Measurements from ENCODE around the gene KCND3. TPM values are rescaled to one million over a fixed set of nuclear protein-coding genes. Genes with fewer than 3 reads are reported as not detected.
A peak's percentile ranks its signal among the peaks of the same experiment; 100 is the strongest.

Gene KCND3
- total and polyA plus RNA-seq, 2 experiments from 2014 or later, result 0.10 to 0.18 TPM

- TF ChIP-seq CTCF (conservative IDR thresholded peaks at IDR 0.05; ENCODE audit: low read depth in 2 of 2) (no peak), NANOG (IDR thresholded peaks at IDR 0.05; ENCODE audit: borderline replicate concordance) (no peak), CREB1 (CRISPR knock-in tag; IDR thresholded peaks at IDR 0.05; ENCODE audit: low read depth) (no peak), EZH2phosphoT487 (IDR thresholded peaks at IDR 0.05; ENCODE audit: unreplicated experiment) (no peak)
Measured at GRCh38 chr1:111952125-111952657, 37.3 kb downstream of the KCND3 start (continued).

- H2AFZ ChIP-seq, result peak overlapping the region; percentile 80
Measured at GRCh38 chr1:111948209-111949171, 41.0 kb downstream of the KCND3 start.

More at GRCh38 chr1:111948209-111949171, 41.0 kb downstream of the KCND3 start:
- H3K4me1 ChIP-seq (ENCODE audit: insufficient read depth), result no peaks in the 10 kb centered on the region; the same call in 1 of the 2 replicates
- H4K20me1 ChIP-seq (replicated peaks; ENCODE audit: insufficient read depth), result no peaks in the 10 kb centered on the region
- TF ChIP-seq ZNF331 (CRISPR knock-in tag; IDR thresholded peaks at IDR 0.05; ENCODE audit: low read depth), result no peak
- no peak for TF ChIP-seq EZH2 (IDR thresholded peaks at IDR 0.05; ENCODE audit: low read depth, unreplicated experiment)
- TF ChIP-seq STAT1 (IDR thresholded peaks at IDR 0.05; ENCODE audit: unreplicated experiment), result no peak
- no peak for TF ChIP-seq JUNB (IDR thresholded peaks at IDR 0.05; ENCODE audit: unreplicated experiment)
- TF ChIP-seq NANOG (IDR thresholded peaks at IDR 0.05; ENCODE audit: borderline replicate concordance), result no peak
- TF ChIP-seq ZNF114 (CRISPR knock-in tag; IDR thresholded peaks at IDR 0.05), result no peak
- no peak for TF ChIP-seq ETS1 (IDR thresholded peaks at IDR 0.05)
- no peak for TF ChIP-seq CREB1 (CRISPR knock-in tag; IDR thresholded peaks at IDR 0.05; ENCODE audit: low read depth)
- H3K36me3 ChIP-seq (ENCODE audit: insufficient read depth), result no peaks in the 10 kb centered on the region
- Mint-ChIP-seq H3K27ac (no peak overlapping the region; the same call in 1 of the 2 replicates), H3K9me3 (no peaks in the 10 kb centered on the region; the same call in 2 of the 3 replicates), H3K4me3 (peak overlapping the region; percentile 11; the same call in 1 of the 3 replicates), H3K4me1 (peaks cover 14% of the 10 kb centered on the region), H3K27me3 (ENCODE audit: insufficient read depth, low read depth, poor library complexity) (peaks cover 7% of the 10 kb centered on the region), H3K36me3 (ENCODE audit: low read depth) (no peaks in the 10 kb centered on the region)
- H3K4me2 ChIP-seq, result no peak overlapping the region
- ATAC-seq, result peak; percentile 80
- DNase-seq (ENCODE audit: low spot score), result no peak
- H3K27me3 ChIP-seq (ENCODE audit: insufficient read depth), result no peaks in the 10 kb centered on the region
- no peaks in the 10 kb centered on the region for H3F3A ChIP-seq (replicated peaks; ENCODE audit: low read depth)
- no peaks in the 10 kb centered on the region for H3K79me2 ChIP-seq (replicated peaks; ENCODE audit: insufficient read depth)
- H3K9me2 ChIP-seq (ENCODE audit: insufficient read depth), result no peaks in the 10 kb centered on the region
- no peak overlapping the region for H3K27ac ChIP-seq (ENCODE audit: low read depth)
- no peak overlapping the region for H3K4me3 ChIP-seq
